H1 (cell line): ENCODE measurements around the gene EML1.

Experiments used
- BRCA1 ChIP-seq: IDR thresholded peaks from 2 replicates; pipeline ENCODE4 v1.6.1; 2012; ENCODE audit warnings: low read depth, low read length, improper control_type of control experiment
- EZH2 ChIP-seq: fragments of 200-600 bp; sonication (generic); IDR thresholded peaks from 2 replicates; pipeline ENCODE4 v1.7.1; 2012; ENCODE audit warnings: low read depth, mild to moderate bottlenecking, moderate library complexity, low read length, inconsistent platforms; ENCODE audit not compliant: severe bottlenecking
- HDAC2 ChIP-seq, 2 experiments: fragments of 300-600 bp in 1 of 2; sonication (generic) in 1 of 2; IDR thresholded peaks; 2 replicates each; pipeline ENCODE4 v1.6.1; 2011 to 2012; ENCODE audit warnings: low read depth in 2 of 2, low read length in 2 of 2, mild to moderate bottlenecking in 2 of 2, moderate library complexity in 2 of 2, borderline replicate concordance in 1 of 2, inconsistent platforms in 1 of 2
- NRF1 ChIP-seq: IDR thresholded peaks from 2 replicates; pipeline ENCODE4 v1.6.1; 2011; ENCODE audit warnings: mild to moderate bottlenecking, low read depth, low read length, improper control_type of control experiment
- TF ChIP-seq, protein P1 (sequence below), 3 experiments: IDR thresholded peaks; 1 replicate in 2 of 3; 2 replicates in 1 of 3; pipeline versions ENCODE4 v1.5.1 to v1.6.1; 2011; ENCODE audit warnings: low read length in 3 of 3, mild to moderate bottlenecking in 3 of 3, inconsistent platforms in 2 of 3, low read depth in 1 of 3, moderate library complexity in 1 of 3; ENCODE audit not compliant: insufficient read depth in 1 of 3; ENCODE audit errors: control extremely low read depth in 1 of 3

DNA sequence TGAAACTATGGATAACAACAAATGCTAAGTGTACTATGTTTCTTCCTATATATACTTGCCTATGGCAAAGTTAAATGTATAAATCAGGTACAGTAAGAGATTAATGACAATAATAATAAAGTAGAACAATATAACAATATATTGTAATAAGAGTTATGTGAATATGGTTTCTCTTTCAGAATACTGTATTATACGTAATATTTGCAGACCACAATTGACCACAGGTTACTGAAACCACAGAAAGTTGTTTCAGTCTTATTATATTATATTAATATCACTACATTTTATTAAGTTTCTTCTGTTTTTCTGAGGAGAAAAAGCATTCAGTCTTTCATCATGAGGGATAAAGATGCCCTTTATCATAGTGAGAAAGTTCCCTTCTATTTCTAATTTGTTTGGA, 131.2 kb downstream of the EML1 start:
- TF ChIP-seq EZH2 (no peak), HDAC2 (IDR thresholded peaks at IDR 0.05; ENCODE audit: borderline replicate concordance in 1 of 2, low read depth in 2 of 2, low read length in 2 of 2) (no peak), BRCA1 (no peak), NRF1 (no peak)
- TF ChIP-seq, protein P1, sequence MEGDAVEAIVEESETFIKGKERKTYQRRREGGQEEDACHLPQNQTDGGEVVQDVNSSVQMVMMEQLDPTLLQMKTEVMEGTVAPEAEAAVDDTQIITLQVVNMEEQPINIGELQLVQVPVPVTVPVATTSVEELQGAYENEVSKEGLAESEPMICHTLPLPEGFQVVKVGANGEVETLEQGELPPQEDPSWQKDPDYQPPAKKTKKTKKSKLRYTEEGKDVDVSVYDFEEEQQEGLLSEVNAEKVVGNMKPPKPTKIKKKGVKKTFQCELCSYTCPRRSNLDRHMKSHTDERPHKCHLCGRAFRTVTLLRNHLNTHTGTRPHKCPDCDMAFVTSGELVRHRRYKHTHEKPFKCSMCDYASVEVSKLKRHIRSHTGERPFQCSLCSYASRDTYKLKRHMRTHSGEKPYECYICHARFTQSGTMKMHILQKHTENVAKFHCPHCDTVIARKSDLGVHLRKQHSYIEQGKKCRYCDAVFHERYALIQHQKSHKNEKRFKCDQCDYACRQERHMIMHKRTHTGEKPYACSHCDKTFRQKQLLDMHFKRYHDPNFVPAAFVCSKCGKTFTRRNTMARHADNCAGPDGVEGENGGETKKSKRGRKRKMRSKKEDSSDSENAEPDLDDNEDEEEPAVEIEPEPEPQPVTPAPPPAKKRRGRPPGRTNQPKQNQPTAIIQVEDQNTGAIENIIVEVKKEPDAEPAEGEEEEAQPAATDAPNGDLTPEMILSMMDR (IDR thresholded peaks at IDR 0.05; ENCODE audit: control extremely low read depth in 1 of 3, insufficient read depth in 1 of 3, low read depth in 1 of 3, low read length in 3 of 3): no peak
